Bone marrow (tissue), 2 donors: ENCODE results near the gene PGA5.

Experiments
- DNase-seq, 2 donors: peaks; one replicate each; lab custom pipeline; 2025; lab: John Stamatoyannopoulos, UW

The PGA5 gene

GRCh38 chr11:61267437-61267841, 26.5 kb downstream of the PGA5 start:
- no peak for DNase-seq

DNA sequence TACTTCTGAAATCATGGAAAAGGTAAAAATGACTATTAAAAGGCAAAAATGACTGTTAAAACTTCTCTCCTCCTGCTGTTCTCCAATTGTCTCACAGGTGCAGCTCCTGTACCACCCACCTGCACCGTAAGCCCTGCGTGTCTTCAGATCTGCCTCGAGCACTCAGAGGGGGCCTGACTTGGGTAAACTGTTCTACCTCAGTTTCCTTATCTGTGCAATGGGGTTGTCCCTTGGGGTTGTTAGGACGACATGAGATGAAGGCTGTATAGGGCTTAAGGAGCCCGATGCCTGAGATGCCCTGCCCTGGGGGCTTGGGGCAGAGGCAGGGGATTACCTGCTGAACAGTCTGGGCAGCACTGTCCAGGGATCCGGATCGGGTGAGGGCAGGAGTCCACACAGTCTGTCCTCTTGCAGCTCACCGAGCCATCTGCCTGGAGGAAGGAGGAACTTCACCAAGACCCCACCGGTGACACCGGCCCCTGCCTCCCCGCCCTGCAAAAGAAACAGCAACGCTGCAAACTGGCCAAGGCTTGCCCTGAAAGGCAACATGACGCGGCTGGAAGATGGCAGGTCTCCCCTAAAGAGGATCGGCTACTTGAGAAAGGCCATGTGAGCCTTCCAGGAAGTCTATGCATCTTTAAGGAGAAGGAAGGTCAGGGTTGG, 27.7 kb downstream of the PGA5 start:
- no peak for DNase-seq

DNA sequence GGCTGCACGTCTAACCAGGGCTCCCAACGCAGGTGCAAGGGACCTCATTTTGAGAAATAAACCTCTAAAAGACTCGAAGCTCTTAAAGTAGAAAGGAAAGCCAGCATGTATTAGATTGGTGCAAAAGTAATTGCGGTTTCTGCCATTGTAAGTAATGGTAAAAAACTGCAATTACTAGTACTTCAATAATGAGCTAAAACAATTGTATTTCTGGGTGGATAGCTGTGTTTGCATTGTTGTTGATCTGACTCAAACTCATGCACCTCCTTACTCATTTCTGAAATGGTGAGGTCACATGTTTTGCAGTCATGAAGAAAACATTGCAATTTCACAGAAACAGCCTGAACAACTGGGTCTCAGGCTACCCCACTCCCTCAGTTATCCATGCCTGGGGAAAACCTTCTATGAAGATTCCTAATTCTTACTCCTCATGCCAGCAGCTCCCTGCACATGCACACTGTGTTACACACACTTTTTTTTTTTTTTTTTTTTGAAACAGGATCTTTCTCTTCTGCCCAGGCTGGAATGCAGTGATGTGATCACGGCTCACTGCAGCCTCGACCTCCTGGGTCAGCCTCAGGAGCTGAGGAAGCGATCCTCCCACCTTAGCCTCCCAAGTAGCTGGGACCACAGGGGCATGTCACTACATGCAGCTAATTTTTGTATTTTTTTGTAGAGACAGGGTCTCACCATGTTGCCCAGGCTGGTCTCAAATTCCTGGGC, 29.5 kb downstream of the PGA5 start:
- DNase-seq, result no peak

DNA sequence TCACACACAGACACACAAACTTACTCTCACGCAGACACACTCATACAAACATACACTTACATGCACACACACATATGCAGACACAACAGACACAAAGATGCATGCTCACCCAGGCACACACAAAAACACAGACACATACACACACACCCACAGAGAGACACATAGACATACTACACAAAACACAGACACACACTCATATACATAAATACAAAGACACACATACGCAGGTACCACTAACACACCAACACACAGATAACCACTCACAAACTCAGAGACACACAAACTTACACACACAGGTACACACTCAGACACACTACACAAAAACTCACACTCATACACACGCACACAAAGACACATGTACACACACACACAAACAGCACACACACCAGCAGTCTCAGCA, 31.8 kb downstream of the PGA5 start:
- no peak for DNase-seq

DNA sequence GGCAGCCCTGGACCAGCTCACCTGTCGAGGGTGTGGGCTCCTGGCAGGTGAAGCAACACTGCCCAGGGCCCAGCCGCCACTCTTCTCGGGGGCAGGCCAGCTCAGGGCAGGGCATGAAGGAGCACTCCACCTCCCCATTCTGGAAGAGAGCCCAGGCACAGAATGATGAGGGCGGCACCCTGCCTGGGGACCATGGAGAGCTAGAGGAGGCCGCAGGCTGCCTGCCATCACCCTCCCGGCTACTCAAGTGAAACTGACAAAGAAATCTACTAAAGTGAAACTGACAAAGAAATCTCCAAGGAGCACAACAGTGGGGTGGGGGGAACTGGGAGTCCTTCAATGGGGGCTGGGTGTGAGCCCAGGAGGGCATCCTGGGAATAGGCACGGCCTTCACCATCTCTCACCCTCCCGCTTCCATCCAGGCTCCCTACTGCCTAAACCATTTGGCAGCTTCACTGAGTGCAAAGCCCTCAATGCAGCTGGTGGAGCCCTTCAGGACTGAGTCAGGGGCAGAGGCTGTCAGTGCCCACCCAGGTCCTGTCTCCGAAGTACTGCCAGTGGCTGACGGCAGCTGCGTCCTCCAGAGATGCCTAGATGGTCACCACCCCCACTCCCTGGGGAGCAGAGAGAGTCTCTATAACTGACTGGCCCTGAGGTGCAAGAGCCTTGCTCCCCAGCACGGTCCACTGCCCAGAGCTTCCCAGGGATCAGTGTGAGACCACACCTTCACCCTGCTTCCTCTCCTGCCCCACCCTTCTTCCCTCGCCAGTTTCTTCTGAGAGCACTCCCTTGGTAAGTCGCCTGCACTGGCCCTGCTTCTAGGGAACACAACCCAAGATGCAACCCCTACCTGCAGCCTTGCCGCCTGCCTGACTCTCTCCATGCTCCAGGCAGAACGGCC, 32.5 kb downstream of the PGA5 start:
- DNase-seq, result no peak

DNA sequence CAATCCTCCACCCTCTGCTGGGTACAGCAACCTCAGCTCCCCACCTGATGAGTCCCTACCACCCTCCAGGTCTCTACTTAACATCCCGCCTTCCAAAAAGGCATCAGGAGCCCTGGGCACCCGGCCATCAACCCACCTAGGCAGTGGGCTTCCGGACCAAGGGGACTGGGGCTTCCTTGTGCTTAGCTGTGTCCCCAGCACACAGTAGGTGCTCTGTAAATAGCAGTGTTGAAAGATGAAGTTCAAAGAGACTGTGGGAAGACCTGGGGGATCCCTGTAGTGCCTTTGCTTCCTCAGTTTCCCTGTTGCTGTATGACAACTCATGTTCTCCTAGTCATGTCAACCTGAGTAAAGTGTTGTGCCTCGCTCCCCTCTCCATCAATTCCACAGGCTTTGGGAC, 33.1 kb downstream of the PGA5 start:
- DNase-seq, result no peak

DNA sequence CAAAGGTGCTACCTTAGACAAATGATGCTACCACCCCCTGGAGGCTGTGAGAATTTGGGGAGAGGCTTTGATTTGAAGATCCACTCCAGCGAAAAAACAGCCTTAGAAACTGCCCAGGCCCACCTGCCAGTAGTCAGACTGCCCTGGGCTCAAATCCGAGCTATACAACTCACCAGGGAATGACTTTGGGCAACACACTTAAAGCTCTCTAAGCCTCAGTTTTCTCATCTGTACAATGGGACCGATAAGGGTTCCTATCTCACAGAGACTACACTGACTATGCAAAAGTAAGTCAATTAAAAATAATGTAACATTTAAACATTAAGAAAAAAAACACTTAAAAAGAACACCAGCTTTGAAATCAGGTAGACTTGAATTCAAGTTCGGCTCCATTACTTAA, 34.2 kb downstream of the PGA5 start:
- DNase-seq, result no peak

- no peak for DNase-seq
These were observed 36.4 kb downstream of the PGA5 start for GRCh38 chr11:61277186-61278000.

DNA sequence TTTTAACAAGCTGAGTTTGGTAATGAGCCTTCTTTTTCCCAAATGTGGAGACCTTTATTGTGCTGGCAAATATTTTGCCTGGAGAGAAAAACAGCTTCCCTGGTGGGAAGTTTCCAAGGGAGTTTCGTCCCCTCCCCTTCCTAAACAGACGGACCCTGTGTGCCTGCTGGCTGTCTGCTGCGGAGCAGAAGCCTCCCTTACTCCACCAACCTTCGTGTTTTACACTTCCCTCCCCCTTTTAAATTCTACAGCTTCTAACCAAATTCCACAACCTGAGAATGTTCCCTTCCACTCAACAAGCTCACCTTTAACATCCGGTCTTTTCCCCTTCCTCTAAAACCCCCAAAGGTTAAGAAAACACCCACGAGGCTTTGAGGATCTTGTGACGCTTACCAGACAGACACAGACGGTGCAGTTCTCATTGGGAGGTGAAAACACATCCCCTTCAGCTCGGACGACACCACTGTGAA, 37.1 kb downstream of the PGA5 start:
- no peak for DNase-seq

GRCh38 chr11:61279934-61280659, 39.1 kb downstream of the PGA5 start:
- DNase-seq, result no peak

DNA sequence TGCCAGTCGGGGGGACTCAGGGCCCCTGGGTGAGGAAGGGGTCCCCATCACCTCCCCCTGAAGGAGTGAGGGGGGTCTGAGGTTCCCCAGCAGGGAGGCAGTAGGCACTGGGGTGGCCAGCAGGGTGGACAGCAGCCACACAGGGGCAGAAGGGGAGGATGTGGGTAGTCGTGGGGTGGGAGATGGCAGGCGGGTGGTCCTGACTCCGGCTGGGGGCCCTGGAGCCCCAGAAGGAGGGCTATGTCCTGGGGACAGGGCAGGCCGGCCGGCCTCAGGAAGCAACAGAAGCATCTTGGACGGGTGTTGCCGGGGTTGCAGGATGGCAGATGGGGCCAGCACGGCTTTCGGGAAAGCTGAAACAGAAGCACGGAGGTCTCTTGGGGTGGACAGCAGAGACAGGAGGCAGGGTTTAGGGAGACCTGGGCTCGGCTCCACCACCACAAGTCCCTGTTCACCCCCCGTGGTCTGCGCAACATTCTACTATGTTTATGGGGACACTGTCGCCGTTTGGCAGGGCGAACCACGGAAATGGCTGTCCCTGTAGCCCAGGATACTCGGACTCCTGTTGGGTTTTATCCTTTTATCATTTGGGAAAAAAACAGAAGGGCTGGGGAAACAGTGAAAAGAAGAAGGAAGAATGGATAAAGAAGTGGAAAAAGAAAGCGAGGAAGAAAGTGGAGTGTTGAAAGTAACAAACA, 40.1 kb downstream of the PGA5 start:
- no peak for DNase-seq

GRCh38 chr11:61281581-61282250, 40.7 kb downstream of the PGA5 start:
- DNase-seq, result no peak

GRCh38 chr11:61283613-61284012, 42.6 kb downstream of the PGA5 start:
- DNase-seq, result no peak

DNA sequence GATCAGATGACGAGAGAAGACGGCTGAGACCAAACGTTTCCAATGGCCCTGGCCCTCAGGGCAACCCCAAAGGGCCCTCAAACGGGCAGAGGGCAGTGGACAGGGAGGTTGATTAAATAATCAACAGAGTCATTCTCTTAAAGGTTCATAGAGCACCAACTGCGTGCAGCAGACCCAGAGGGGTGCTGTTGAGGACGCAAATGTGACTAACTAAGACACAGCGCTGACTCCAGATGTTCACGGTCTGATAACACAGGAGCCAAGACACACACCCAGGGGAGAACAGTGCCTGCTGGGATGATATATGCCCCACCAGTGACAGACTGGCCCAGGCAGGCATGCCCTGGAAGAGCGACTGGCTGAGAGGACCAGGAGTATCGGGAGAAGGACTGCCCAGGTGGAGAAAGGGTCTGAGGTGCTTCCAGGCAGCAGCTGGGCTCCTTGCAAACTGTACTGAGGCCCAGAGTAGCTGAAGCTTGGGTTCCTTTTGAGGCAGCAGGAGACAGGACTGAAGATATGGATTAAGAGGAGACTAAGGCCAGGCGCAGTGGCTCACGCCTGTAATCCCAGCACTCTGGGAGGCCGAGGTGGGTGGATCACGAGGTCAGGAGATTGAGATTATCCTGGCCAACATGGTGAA, 46.5 kb downstream of the PGA5 start:
- DNase-seq, result no peak

- DNase-seq, result no peak
These were observed 50.1 kb downstream of the PGA5 start for GRCh38 chr11:61290905-61291690.

GRCh38 chr11:61292356-61292755, 51.4 kb downstream of the PGA5 start:
- no peak for DNase-seq

DNA sequence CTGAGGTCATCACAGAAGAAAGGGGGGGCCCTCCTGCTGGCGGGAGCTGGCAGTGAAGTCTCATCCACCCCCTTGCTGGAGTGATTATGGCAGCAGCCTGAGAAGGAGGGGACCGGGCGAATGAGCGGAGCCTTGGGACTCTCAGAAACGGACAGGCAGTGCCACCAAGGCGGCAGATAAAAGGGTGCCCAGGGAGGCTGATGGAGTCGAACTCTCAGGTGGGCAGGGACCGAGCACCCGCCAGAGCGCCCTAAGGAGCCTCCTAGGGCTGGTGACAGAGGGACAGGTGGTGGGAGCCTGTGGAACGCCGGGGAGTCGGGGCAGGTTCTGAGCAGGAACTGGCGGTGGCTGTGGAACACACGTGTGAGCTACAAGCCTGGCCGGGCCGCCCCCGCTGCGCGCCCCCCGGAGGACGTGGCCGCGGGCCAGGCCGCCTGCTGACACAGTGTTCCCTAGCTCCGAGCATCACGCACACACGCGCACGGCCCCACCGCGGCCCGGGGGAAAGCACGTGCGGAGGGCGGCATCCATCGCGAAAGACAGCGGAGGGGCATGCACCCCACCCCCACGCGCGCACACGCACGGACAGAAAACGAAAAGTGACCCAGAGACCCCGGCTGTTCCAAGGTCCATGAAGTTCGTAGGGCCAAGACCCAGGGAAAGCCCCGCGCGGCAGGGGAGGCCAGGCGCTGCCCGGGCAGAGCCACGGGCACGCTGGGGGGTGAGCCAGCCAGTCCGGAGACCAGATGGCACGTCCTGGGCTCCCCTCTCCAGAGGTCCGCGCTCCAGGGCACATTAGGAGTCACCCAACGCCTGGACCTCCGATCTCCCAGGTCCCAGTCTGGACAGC, 53.1 kb downstream of the PGA5 start:
- peak in 1 of 2 donors; percentile 17 for DNase-seq
